Thyroid gland (tissue), 4 donors: ENCODE results near the gene ITGA11. TPM values are rescaled to one million over a fixed set of nuclear protein-coding genes. Genes with fewer than 3 reads are reported as not detected.

Source experiments
- DNase-seq, 2 donors: peaks; one replicate each; pipeline ENCODE4 v3.0.0-alpha.2; 2019
- H3K27ac ChIP-seq, 3 donors: fragments of 200-600 bp; sonication (generic); 1 replicate in 2 of 3; 2 replicates in 1 of 3; pipeline ENCODE4 v1.5.1; 2016 to 2019; ENCODE audit warnings: mild to moderate bottlenecking in 1 of 3, moderate library complexity in 1 of 3
- H3K27me3 ChIP-seq: fragments of 200-600 bp; sonication (generic); one replicate; pipeline ENCODE4 v1.5.1; 2019
- H3K36me3 ChIP-seq, 2 donors: fragments of 200-600 bp; sonication (generic); one replicate each; pipeline ENCODE4 v1.5.1; 2016 to 2019
- H3K4me1 ChIP-seq, 2 donors: fragments of 200-600 bp; sonication (generic); one replicate each; pipeline ENCODE4 v1.5.1; 2017 to 2019
- H3K4me3 ChIP-seq, 3 donors: fragments of 200-600 bp; sonication (generic); replicated peaks in 1 of 3; 1 replicate in 2 of 3; 2 replicates in 1 of 3; pipeline ENCODE4 v1.5.1; 2016; ENCODE audit warnings: mild to moderate bottlenecking in 1 of 3
- H3K9me3 ChIP-seq: fragments of 200-600 bp; sonication (generic); one replicate; pipeline ENCODE4 v1.5.1; 2017
- CTCF ChIP-seq, 6 experiments: fragments of 200-600 bp in 3 of 6; fragments of 450-650 bp in 3 of 6; sonication (generic) in 3 of 6; IDR thresholded peaks; one replicate each; pipeline ENCODE4 v1.5.1; 2016 to 2019; ENCODE audit warnings: antibody characterized with exemption in 6 of 6, mild to moderate bottlenecking in 2 of 6, inconsistent platforms in 1 of 6, moderate library complexity in 1 of 6
- POLR2A ChIP-seq, 2 donors: fragments of 450-650 bp; IDR thresholded peaks; one replicate each; pipeline ENCODE4 v1.6.1; 2017; ENCODE audit warnings: antibody characterized with exemption in 2 of 2, mild to moderate bottlenecking in 2 of 2, moderate library complexity in 1 of 2
- WGBS, 2 donors: methylation state at CpG; one replicate each; pipeline ENCODE4 v1.1.5; 2017; 5-methylcytosine and 5-hydroxymethylcytosine counted together
- intact Hi-C: fragments of 100-400 bp; cut with DNase I; formaldehyde crosslinking; loops from one replicate; pipeline ENCODE4 v1.15.1; 2023
- total RNA-seq, 4 donors: library from RNA; depleted of rRNA; stranded (reverse); fragments of >200 nt; gene quantifications; one replicate each; pipeline ENCODE4 v1.2.3, GENCODE V29; 2016

ITGA11 gene
- total RNA-seq, 4 donors from 2014 or later, result 3.0 to 6.1 (median 4.3) TPM

- no peaks in the 10 kb centered on the region for H3K9me3 ChIP-seq
- intact Hi-C loops, result no loop called here
- H3K27me3 ChIP-seq, result no peaks in the 10 kb centered on the region
- H3K27ac ChIP-seq, result no peak overlapping the region
- TF ChIP-seq CTCF (IDR thresholded peaks at IDR 0.05) (no peak), POLR2A (IDR thresholded peaks at IDR 0.05) (no peak)
- no peaks in the 10 kb centered on the region for H3K4me1 ChIP-seq
- no peak overlapping the region for H3K4me3 ChIP-seq
- H3K36me3 ChIP-seq, result no peaks in the 10 kb centered on the region
- WGBS, 2 donors, result 89 to 94% methylated on average over 2 of the region's 2 CpGs
- DNase-seq, result no peak
Measured at GRCh38 chr15:68442903-68443302, 10.9 kb upstream of the ITGA11 start.

- Histone ChIP-seq H3K27me3 (no peaks in the 10 kb centered on the region), H3K4me3 (no peak overlapping the region), H3K9me3 (no peaks in the 10 kb centered on the region), H3K36me3 (no peaks in the 10 kb centered on the region), H3K4me1 (no peaks in the 10 kb centered on the region), H3K27ac (no peak overlapping the region)
- 79 to 83% methylated on average over 3 to 4 of the region's 4 CpGs for WGBS, 2 donors
- intact Hi-C loops, result no loop called here
- DNase-seq, result no peak
- no peak for TF ChIP-seq POLR2A (IDR thresholded peaks at IDR 0.05)
- TF ChIP-seq CTCF (IDR thresholded peaks at IDR 0.05), result no peak
Measured at GRCh38 chr15:68442041-68442440, 10.1 kb upstream of the ITGA11 start.

GRCh38 chr15:68441045-68441743 is 9.2 kb upstream of the ITGA11 start:
- Histone ChIP-seq H3K27ac (no peak overlapping the region), H3K27me3 (no peaks in the 10 kb centered on the region), H3K4me1 (no peaks in the 10 kb centered on the region), H3K9me3 (no peaks in the 10 kb centered on the region), H3K36me3 (no peaks in the 10 kb centered on the region), H3K4me3 (no peak overlapping the region)
- no peak for DNase-seq
- intact Hi-C loops, result no loop called here
- WGBS, 2 donors, result 63% methylated on average over 3 of the region's 3 CpGs
- no peak for TF ChIP-seq POLR2A (IDR thresholded peaks at IDR 0.05)
- no peak for TF ChIP-seq CTCF (IDR thresholded peaks at IDR 0.05)

GRCh38 chr15:68440136-68440535 is 8.2 kb upstream of the ITGA11 start:
- TF ChIP-seq CTCF (IDR thresholded peaks at IDR 0.05), result no peak
- Histone ChIP-seq H3K27ac (no peak overlapping the region), H3K4me3 (no peak overlapping the region), H3K9me3 (no peaks in the 10 kb centered on the region), H3K36me3 (no peaks in the 10 kb centered on the region), H3K27me3 (no peaks in the 10 kb centered on the region), H3K4me1 (no peaks in the 10 kb centered on the region)
- no peak for DNase-seq
- intact Hi-C loops, result no loop called here
- WGBS, 2 donors, result 100% methylated on average over 1 of the region's 1 CpG

GRCh38 chr15:68439506-68439905 is 7.5 kb upstream of the ITGA11 start:
- TF ChIP-seq POLR2A (IDR thresholded peaks at IDR 0.05) (no peak), CTCF (IDR thresholded peaks at IDR 0.05) (no peak)
- DNase-seq, result no peak
- H3K9me3 ChIP-seq, result no peaks in the 10 kb centered on the region
- H3K27me3 ChIP-seq, result no peaks in the 10 kb centered on the region
- no peaks in the 10 kb centered on the region for H3K36me3 ChIP-seq
- no peaks in the 10 kb centered on the region for H3K4me1 ChIP-seq
- H3K4me3 ChIP-seq, result no peak overlapping the region
- WGBS, 2 donors, result 77 to 88% methylated on average over 5 of the region's 5 CpGs
- no peak overlapping the region for H3K27ac ChIP-seq
- intact Hi-C loops, result no loop called here
